Measurements from ENCODE around the gene AKAP8. TPM values are rescaled to one million over a fixed set of nuclear protein-coding genes. Genes with fewer than 3 reads are reported as not detected.

The AKAP8 gene
- total RNA-seq, 2 donors from 2014 or later: 18.7 to 54.9 TPM

GRCh38 chr19:15372891-15373301 is 6.7 kb downstream of the AKAP8 start:
- H3K27ac ChIP-seq: no peak overlapping the region
- ATAC-seq (ENCODE audit: insufficient number of reproducible peaks, low FRiP score, low read depth) (no peak), DNase-seq (ENCODE audit: low spot score) (no peak)
- peaks cover 24 to 48% of the 10 kb centered on the region in 2 donors for H3K4me1 ChIP-seq (ENCODE audit: control insufficient read depth in 1 of 2, low read depth in 2 of 2)
- H3K4me3 ChIP-seq: no peak overlapping the region
- TF ChIP-seq CTCF (IDR thresholded peaks at IDR 0.05): no peak
- H3K9me3 ChIP-seq: no peaks in the 10 kb centered on the region
- no peaks in the 10 kb centered on the region for H3K27me3 ChIP-seq (replicated peaks; ENCODE audit: insufficient read depth)
- H3K36me3 ChIP-seq: peaks cover 58% of the 10 kb centered on the region

GRCh38 chr19:15372470-15372869 is 7.1 kb downstream of the AKAP8 start:
- no peak overlapping the region for H3K27ac ChIP-seq
- peaks cover 62% of the 10 kb centered on the region for H3K36me3 ChIP-seq
- H3K9me3 ChIP-seq: no peaks in the 10 kb centered on the region
- no peak for TF ChIP-seq CTCF (IDR thresholded peaks at IDR 0.05)
- no peak overlapping the region for H3K4me3 ChIP-seq
- no peaks in the 10 kb centered on the region for H3K27me3 ChIP-seq (replicated peaks; ENCODE audit: insufficient read depth)
- ATAC-seq (ENCODE audit: insufficient number of reproducible peaks, low FRiP score, low read depth) (no peak), DNase-seq (ENCODE audit: low spot score) (no peak)
- H3K4me1 ChIP-seq (ENCODE audit: control insufficient read depth in 1 of 2, low read depth in 2 of 2): peaks cover 21 to 43% of the 10 kb centered on the region in 2 donors

GRCh38 chr19:15371786-15372380 is 7.7 kb downstream of the AKAP8 start:
- no peaks in the 10 kb centered on the region for H3K27me3 ChIP-seq (replicated peaks; ENCODE audit: insufficient read depth)
- no peak overlapping the region for H3K27ac ChIP-seq
- no peak overlapping the region for H3K4me3 ChIP-seq
- H3K4me1 ChIP-seq (ENCODE audit: control insufficient read depth in 1 of 2, low read depth in 2 of 2): peaks cover 15 to 38% of the 10 kb centered on the region in 2 donors
- ATAC-seq (ENCODE audit: insufficient number of reproducible peaks, low FRiP score, low read depth): no peak
- H3K36me3 ChIP-seq: peaks cover 68% of the 10 kb centered on the region
- no peak for TF ChIP-seq CTCF (IDR thresholded peaks at IDR 0.05)
- H3K9me3 ChIP-seq: no peaks in the 10 kb centered on the region
- DNase-seq (ENCODE audit: low spot score): no peak

GRCh38 chr19:15371119-15371518 is 8.5 kb downstream of the AKAP8 start:
- Histone ChIP-seq H3K36me3 (peaks cover 69% of the 10 kb centered on the region), H3K9me3 (no peaks in the 10 kb centered on the region), H3K4me3 (no peak overlapping the region), H3K27me3 (replicated peaks; ENCODE audit: insufficient read depth) (no peaks in the 10 kb centered on the region), H3K27ac (no peak overlapping the region), H3K4me1 (ENCODE audit: control insufficient read depth in 1 of 2, low read depth in 2 of 2) (peaks cover 13 to 30% of the 10 kb centered on the region in 2 donors)
- TF ChIP-seq CTCF (IDR thresholded peaks at IDR 0.05): no peak
- DNase-seq (ENCODE audit: low spot score) (no peak), ATAC-seq (ENCODE audit: insufficient number of reproducible peaks, low FRiP score, low read depth) (no peak)

- ATAC-seq (ENCODE audit: insufficient number of reproducible peaks, low FRiP score, low read depth) (no peak), DNase-seq (ENCODE audit: low spot score) (no peak)
- H3K36me3 ChIP-seq: peaks cover 80% of the 10 kb centered on the region
- H3K4me1 ChIP-seq (ENCODE audit: control insufficient read depth in 1 of 2, low read depth in 2 of 2): peaks cover 7 to 14% of the 10 kb centered on the region in 2 donors
- no peak overlapping the region for H3K4me3 ChIP-seq
- H3K27ac ChIP-seq: no peak overlapping the region
- H3K9me3 ChIP-seq: no peaks in the 10 kb centered on the region
- no peak for TF ChIP-seq CTCF (IDR thresholded peaks at IDR 0.05)
- H3K27me3 ChIP-seq (replicated peaks; ENCODE audit: insufficient read depth): no peaks in the 10 kb centered on the region
Observed at GRCh38 chr19:15369594-15369891, 10.0 kb downstream of the AKAP8 start.
